GM12865 (cell line): ENCODE data around the gene PLEK.
"Not testable (repeated sequence)": the region's sequence is repeated elsewhere in the genome, so short reads cannot be mapped to it uniquely, and the experiment has no call there.

Source experiments
- DNase-seq: peaks from one replicate; pipeline ENCODE4 v3.0.0; 2010; ENCODE audit warnings: low read depth
- H3K4me3 ChIP-seq: 2 replicates; pipeline ENCODE4 v1.5.1; 2011; ENCODE audit warnings: mild to moderate bottlenecking, low read depth, low read length, control low read depth
- CTCF ChIP-seq: IDR thresholded peaks from 2 replicates; pipeline ENCODE4 v1.5.1; 2011; ENCODE audit warnings: low read length, control low read depth, low read depth, inconsistent platforms; ENCODE audit not compliant: insufficient read depth; ENCODE audit errors: missing control alignments

The PLEK gene

GRCh38 chr2:68371138-68371537 is 6.1 kb downstream of the PLEK start:
- DNase-seq = no peak
- H3K4me3 ChIP-seq = peak overlapping the region; percentile 79
- no peak for TF ChIP-seq CTCF

- peak overlapping the region; percentile 79 for H3K4me3 ChIP-seq
- peak; percentile 46 for DNase-seq
- TF ChIP-seq CTCF = no peak
Observed at GRCh38 chr2:68371581-68371980, 6.5 kb downstream of the PLEK start.

- peak overlapping the region; percentile 79 for H3K4me3 ChIP-seq
- TF ChIP-seq CTCF = no peak
- peak; percentile 57 for DNase-seq
Observed at GRCh38 chr2:68372485-68372884, 7.4 kb downstream of the PLEK start.

GRCh38 chr2:68374184-68374583 is 9.1 kb downstream of the PLEK start:
- peak overlapping the region; percentile 33 for H3K4me3 ChIP-seq
- no peak for DNase-seq
- no peak for TF ChIP-seq CTCF

GRCh38 chr2:68375582-68375981 is 10.5 kb downstream of the PLEK start:
- no peak for TF ChIP-seq CTCF
- no peak for DNase-seq
- H3K4me3 ChIP-seq = peak overlapping the region; percentile 1

- no peak for DNase-seq
- TF ChIP-seq CTCF = no peak
Observed at GRCh38 chr2:68377137-68377780, 12.2 kb downstream of the PLEK start.

GRCh38 chr2:68378779-68379178 is 13.7 kb downstream of the PLEK start:
- DNase-seq = not testable (repeated sequence)
- H3K4me3 ChIP-seq = peak overlapping the region; percentile 12

More at GRCh38 chr2:68377137-68377780, 12.2 kb downstream of the PLEK start:
- peak overlapping the region; percentile 11 for H3K4me3 ChIP-seq
